Upper lobe of left lung (tissue), 4 donors: ENCODE data around the gene GEMIN7.

Experiments used
- EP300 ChIP-seq, 4 donors: sonication (generic); formaldehyde crosslinking; IDR thresholded peaks; one replicate each; pipeline ENCODE4 v1.5.1; 2017; ENCODE audit warnings: antibody characterized with exemption in 4 of 4, control low read depth in 2 of 4
- POLR2A ChIP-seq, 4 donors: fragments of 450-650 bp; IDR thresholded peaks; one replicate each; pipeline ENCODE4 v1.5.1; 2016 to 2017; ENCODE audit warnings: antibody characterized with exemption in 4 of 4, mild to moderate bottlenecking in 2 of 4
- POLR2AphosphoS5 ChIP-seq, 2 donors: sonication (generic); formaldehyde crosslinking; IDR thresholded peaks; one replicate each; pipeline ENCODE4 v1.5.1; 2017; ENCODE audit warnings: antibody characterized with exemption in 2 of 2
- TF ChIP-seq, protein P1 (sequence below), 6 experiments: fragments of 450-650 bp in 4 of 6; fragments of 200-600 bp in 2 of 6; sonication (generic) in 2 of 6; IDR thresholded peaks; one replicate each; pipeline ENCODE4 v1.5.1; 2016 to 2019; ENCODE audit warnings: antibody characterized with exemption in 6 of 6

DNA sequence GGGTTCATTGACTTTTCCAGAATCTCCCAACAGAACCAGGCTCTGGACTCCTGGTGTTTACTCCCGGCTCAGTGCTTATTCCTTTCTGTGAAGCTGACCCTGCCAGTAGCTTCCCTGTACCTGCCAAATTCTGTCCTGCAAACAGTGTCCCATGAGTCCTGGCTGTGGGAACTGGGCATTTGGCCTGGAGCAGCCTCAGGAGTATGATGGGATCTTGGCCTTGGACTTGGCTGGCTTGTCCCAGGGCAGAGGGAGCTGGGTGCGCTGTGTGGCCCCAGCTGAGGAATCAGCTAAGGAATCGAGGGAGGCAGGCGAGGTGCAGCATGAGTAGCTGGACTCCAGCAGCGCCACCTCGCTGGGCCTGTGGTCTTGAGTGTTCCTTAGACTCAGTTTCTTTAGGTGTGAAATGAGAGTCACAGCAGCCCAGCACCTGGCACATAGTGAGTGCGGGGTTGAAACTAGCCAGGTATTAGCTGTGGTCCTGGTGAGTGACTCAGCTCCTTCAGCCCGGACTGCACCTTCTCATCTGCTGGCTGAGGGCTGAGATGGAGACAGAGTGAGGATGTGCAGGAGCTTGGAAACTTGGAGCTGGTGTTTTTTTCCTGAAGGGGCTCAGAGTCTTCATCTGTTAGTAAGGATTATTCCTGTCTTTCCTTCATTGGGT is 29.9 kb upstream of the GEMIN7 start:
- TF ChIP-seq EP300 (IDR thresholded peaks at IDR 0.05) (no peak), POLR2A (IDR thresholded peaks at IDR 0.05) (no peak), POLR2AphosphoS5 (IDR thresholded peaks at IDR 0.05) (no peak)
- TF ChIP-seq, protein P1, sequence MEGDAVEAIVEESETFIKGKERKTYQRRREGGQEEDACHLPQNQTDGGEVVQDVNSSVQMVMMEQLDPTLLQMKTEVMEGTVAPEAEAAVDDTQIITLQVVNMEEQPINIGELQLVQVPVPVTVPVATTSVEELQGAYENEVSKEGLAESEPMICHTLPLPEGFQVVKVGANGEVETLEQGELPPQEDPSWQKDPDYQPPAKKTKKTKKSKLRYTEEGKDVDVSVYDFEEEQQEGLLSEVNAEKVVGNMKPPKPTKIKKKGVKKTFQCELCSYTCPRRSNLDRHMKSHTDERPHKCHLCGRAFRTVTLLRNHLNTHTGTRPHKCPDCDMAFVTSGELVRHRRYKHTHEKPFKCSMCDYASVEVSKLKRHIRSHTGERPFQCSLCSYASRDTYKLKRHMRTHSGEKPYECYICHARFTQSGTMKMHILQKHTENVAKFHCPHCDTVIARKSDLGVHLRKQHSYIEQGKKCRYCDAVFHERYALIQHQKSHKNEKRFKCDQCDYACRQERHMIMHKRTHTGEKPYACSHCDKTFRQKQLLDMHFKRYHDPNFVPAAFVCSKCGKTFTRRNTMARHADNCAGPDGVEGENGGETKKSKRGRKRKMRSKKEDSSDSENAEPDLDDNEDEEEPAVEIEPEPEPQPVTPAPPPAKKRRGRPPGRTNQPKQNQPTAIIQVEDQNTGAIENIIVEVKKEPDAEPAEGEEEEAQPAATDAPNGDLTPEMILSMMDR (IDR thresholded peaks at IDR 0.05): no peak
